H9 (cell line): ENCODE data around the gene NFATC1. TPM values are rescaled to one million over a fixed set of nuclear protein-coding genes. Genes with fewer than 3 reads are reported as not detected.

ENCODE experiments used
- DNase-seq: peaks from one replicate; pipeline ENCODE4 v3.0.0-alpha.2; 2017
- H2AFZ ChIP-seq: one replicate; pipeline ENCODE4 v1.6.1; 2013; ENCODE audit warnings: mild to moderate bottlenecking, low read length, control low read depth, moderate library complexity
- H2AK5ac ChIP-seq: 2 replicates; pipeline ENCODE4 v1.6.1; 2013; ENCODE audit warnings: low read length, control low read depth, mixed read lengths; ENCODE audit not compliant: insufficient read length
- H2BK120ac ChIP-seq: one replicate; pipeline ENCODE4 v1.6.1; 2013; ENCODE audit warnings: low read depth, mild to moderate bottlenecking, low read length, control low read depth, inconsistent platforms; ENCODE audit not compliant: poor library complexity, severe bottlenecking
- H2BK12ac ChIP-seq: 2 replicates; pipeline ENCODE4 v1.6.1; 2013; ENCODE audit warnings: low read length, control low read depth, mixed read lengths, low read depth; ENCODE audit not compliant: insufficient read length
- H2BK15ac ChIP-seq: 2 replicates; pipeline ENCODE4 v1.6.1; 2013; ENCODE audit warnings: low read depth, low read length, control low read depth
- H2BK20ac ChIP-seq: one replicate; pipeline ENCODE4 v1.6.1; 2013; ENCODE audit warnings: low read depth, mild to moderate bottlenecking, low read length, control low read depth, inconsistent platforms; ENCODE audit not compliant: poor library complexity, severe bottlenecking
- H2BK5ac ChIP-seq: 2 replicates; pipeline ENCODE4 v1.6.1; 2013; ENCODE audit warnings: low read length, control low read depth, mixed read lengths; ENCODE audit not compliant: insufficient read length
- H3K14ac ChIP-seq: 2 replicates; pipeline ENCODE4 v1.6.1; 2013; ENCODE audit warnings: low read length, control low read depth; ENCODE audit not compliant: insufficient read depth
- H3K18ac ChIP-seq: 2 replicates; pipeline ENCODE4 v1.6.1; 2013; ENCODE audit warnings: low read depth, mild to moderate bottlenecking, mixed read lengths, low read length, control low read depth; ENCODE audit not compliant: insufficient read length
- H3K23ac ChIP-seq: 2 replicates; pipeline ENCODE4 v1.6.1; 2013; ENCODE audit warnings: low read length, control low read depth, mixed read lengths, low read depth; ENCODE audit not compliant: insufficient read length
- H3K23me2 ChIP-seq: 2 replicates; pipeline ENCODE4 v1.6.1; 2013; ENCODE audit warnings: low read depth, mild to moderate bottlenecking, mixed read lengths, low read length, control low read depth; ENCODE audit not compliant: insufficient read length, poor library complexity, severe bottlenecking
- H3K27ac ChIP-seq: 2 replicates; pipeline ENCODE4 v1.5.1; 2013; ENCODE audit warnings: low read length, control low read depth, mixed read lengths, low read depth; ENCODE audit not compliant: insufficient read length
- H3K27me3 ChIP-seq: 2 replicates; pipeline ENCODE4 v1.6.1; 2013; ENCODE audit warnings: low read length, control low read depth, inconsistent platforms; ENCODE audit not compliant: insufficient read depth
- H3K4ac ChIP-seq: 2 replicates; pipeline ENCODE4 v1.6.1; 2013; ENCODE audit warnings: low read depth, mild to moderate bottlenecking, control low read depth, inconsistent platforms, low read length, moderate library complexity
- H3K4me1 ChIP-seq: 2 replicates; pipeline ENCODE4 v1.6.1; 2013; ENCODE audit warnings: low read length, control low read depth, inconsistent platforms; ENCODE audit not compliant: insufficient read depth
- H3K4me2 ChIP-seq: 2 replicates; pipeline ENCODE4 v1.6.1; 2013; ENCODE audit warnings: low read length, control low read depth, mixed read lengths; ENCODE audit not compliant: insufficient read length, insufficient read depth
- H3K56ac ChIP-seq: 2 replicates; pipeline ENCODE4 v1.6.1; 2013; ENCODE audit warnings: low read depth, mild to moderate bottlenecking, mixed read lengths, low read length, control low read depth; ENCODE audit not compliant: insufficient read length
- H3K79me1 ChIP-seq: 2 replicates; pipeline ENCODE4 v1.6.1; 2013; ENCODE audit warnings: low read depth, mild to moderate bottlenecking, moderate library complexity, low read length, control low read depth, inconsistent platforms; ENCODE audit not compliant: insufficient read depth, poor library complexity, severe bottlenecking
- H3K79me2 ChIP-seq: 2 replicates; pipeline ENCODE4 v1.6.1; 2013; ENCODE audit warnings: low read length, control low read depth, inconsistent platforms; ENCODE audit not compliant: insufficient read depth
- H3K9ac ChIP-seq: 2 replicates; pipeline ENCODE4 v1.6.1; 2013; ENCODE audit warnings: low read length, control low read depth, mixed read lengths; ENCODE audit not compliant: insufficient read length; ENCODE audit errors: extremely low read depth
- H3K9me3 ChIP-seq: one replicate; pipeline ENCODE4 v1.6.1; 2013; ENCODE audit warnings: low read depth, low read length, inconsistent platforms; ENCODE audit not compliant: control insufficient read depth
- H3T11ph ChIP-seq: one replicate; pipeline ENCODE4 v1.6.1; 2013; ENCODE audit warnings: mild to moderate bottlenecking, low read length, control low read depth, inconsistent platforms
- H4K20me1 ChIP-seq: one replicate; pipeline ENCODE4 v1.6.1; 2013; ENCODE audit not compliant: control insufficient read depth, insufficient read length, insufficient read depth
- H4K5ac ChIP-seq: 2 replicates; pipeline ENCODE4 v1.6.1; 2013; ENCODE audit warnings: low read depth, mild to moderate bottlenecking, mixed read lengths, low read length, control low read depth; ENCODE audit not compliant: insufficient read length
- H4K8ac ChIP-seq: replicated peaks from 2 replicates; pipeline ENCODE4 v1.6.1; 2013; ENCODE audit warnings: low read length, control low read depth, mixed read lengths, low read depth; ENCODE audit not compliant: insufficient read length
- H4K91ac ChIP-seq: 2 replicates; pipeline ENCODE4 v1.6.1; 2013; ENCODE audit warnings: low read depth, mild to moderate bottlenecking, moderate library complexity, mixed read lengths, low read length, control low read depth; ENCODE audit not compliant: insufficient read length
- H3K27ac Mint-ChIP-seq, 3 experiments: 2 replicates in 2 of 3; 3 replicates in 1 of 3; pipeline ENCODE4 v1.8.0; 2020 to 2021; ENCODE audit warnings: mixed read lengths in 3 of 3, mild to moderate bottlenecking in 1 of 3, moderate library complexity in 1 of 3
- H3K27me3 Mint-ChIP-seq: 2 replicates; pipeline ENCODE4 v1.8.0; 2021; ENCODE audit warnings: low read depth, mild to moderate bottlenecking, moderate library complexity, mixed read lengths
- H3K36me3 Mint-ChIP-seq, 3 experiments: 2 replicates in 2 of 3; 3 replicates in 1 of 3; pipeline ENCODE4 v1.8.0; 2020 to 2021; ENCODE audit warnings: low read depth in 3 of 3, mixed read lengths in 3 of 3; ENCODE audit not compliant: insufficient read depth in 1 of 3
- H3K4me1 Mint-ChIP-seq, 2 experiments: 2 replicates each; pipeline ENCODE4 v1.8.0; 2020; ENCODE audit warnings: mixed read lengths in 2 of 2
- H3K4me3 Mint-ChIP-seq, 2 experiments: 2 replicates in 1 of 2; 3 replicates in 1 of 2; pipeline ENCODE4 v1.8.0; 2020 to 2021; ENCODE audit warnings: mild to moderate bottlenecking in 2 of 2, mixed read lengths in 2 of 2, moderate library complexity in 1 of 2
- H3K9me3 Mint-ChIP-seq, 2 experiments: 2 replicates in 1 of 2; 3 replicates in 1 of 2; pipeline ENCODE4 v1.8.0; 2020; ENCODE audit warnings: mild to moderate bottlenecking in 2 of 2, mixed read lengths in 2 of 2, moderate library complexity in 1 of 2
- CTCF ChIP-seq: fragments of 200-600 bp; sonication (generic); conservative IDR thresholded peaks from 3 replicates; pipeline ENCODE4 v1.8.0; 2021; ENCODE audit warnings: antibody characterized with exemption, mild to moderate bottlenecking
- WGBS: extraction: QIAGEN DNeasy Blood & Tissue Kit; methylation state at CpG from one replicate; pipeline ENCODE4 v1.1.7; 2013; ENCODE audit warnings: missing lambda C conversion rate, low lambda C conversion rate, mixed read lengths; ENCODE audit not compliant: insufficient read length; ENCODE audit errors: extremely low coverage; 5-methylcytosine and 5-hydroxymethylcytosine counted together
- total RNA-seq: library from RNA; stranded (reverse); gene quantifications from 2 replicates; pipeline ENCODE4 v1.2.1, GENCODE V29; 2021

Gene NFATC1
- total RNA-seq, 1 experiment from 2014 or later = 5.5 TPM

- H3T11ph ChIP-seq = no peak overlapping the region
- H3K27me3 ChIP-seq = no peaks in the 10 kb centered on the region
- no peak for DNase-seq
- Mint-ChIP-seq H3K27me3 (no peaks in the 10 kb centered on the region; the same call in 1 of the 2 replicates), H3K27ac (no peak overlapping the region; a peak in 1 of 7 replicates), H3K4me1 (peaks cover 4 to 8% of the 10 kb centered on the region in 2 experiments; a peak in 2 of 4 replicates), H3K9me3 (no peaks in the 10 kb centered on the region), H3K36me3 (no peaks in the 10 kb centered on the region), H3K4me3 (no peak overlapping the region)
- no peaks in the 10 kb centered on the region for H3K23me2 ChIP-seq
- no peak overlapping the region for H3K23ac ChIP-seq
- no peak overlapping the region for H2BK120ac ChIP-seq
- H3K4ac ChIP-seq = no peak overlapping the region
- no peak overlapping the region for H3K27ac ChIP-seq
- no peak overlapping the region for H2BK15ac ChIP-seq
- H3K56ac ChIP-seq = no peak overlapping the region
- H3K14ac ChIP-seq = no peak overlapping the region
- peaks cover 3% of the 10 kb centered on the region for H4K20me1 ChIP-seq
- H3K9ac ChIP-seq = no peak overlapping the region
- no peaks in the 10 kb centered on the region for H3K4me1 ChIP-seq
- no peaks in the 10 kb centered on the region for H3K9me3 ChIP-seq
- H3K4me2 ChIP-seq = no peak overlapping the region
- no peak overlapping the region for H4K8ac ChIP-seq
- H3K79me1 ChIP-seq = no peaks in the 10 kb centered on the region
- H3K18ac ChIP-seq = no peak overlapping the region
- H2BK20ac ChIP-seq = no peak overlapping the region
- H2AFZ ChIP-seq = no peak overlapping the region
- no peak overlapping the region for H2BK12ac ChIP-seq
- TF ChIP-seq CTCF = no peak
- no peak overlapping the region for H4K91ac ChIP-seq
- no peak overlapping the region for H2AK5ac ChIP-seq
- H3K79me2 ChIP-seq = no peaks in the 10 kb centered on the region
- no peak overlapping the region for H2BK5ac ChIP-seq
- WGBS = no CpG with 5 or more reads among the region's 42 CpGs
- no peak overlapping the region for H4K5ac ChIP-seq
These were observed 91.6 kb downstream of the NFATC1 start for GRCh38 chr18:79487183-79487800.
